MM.1S (cell line): ENCODE data around the gene OR4L1.

Experiments used
- DNase-seq: peaks from one replicate; pipeline ENCODE4 v3.0.0-alpha.2; 2015
- H2AFZ ChIP-seq: fragments of 300-600 bp; sonication (generic); 2 replicates; pipeline ENCODE4 v1.6.0; 2016; ENCODE audit warnings: antibody characterized with exemption, low read length
- H3F3A ChIP-seq: fragments of 300-600 bp; sonication (generic); 2 replicates; pipeline ENCODE4 v1.6.1; 2016; ENCODE audit warnings: mild to moderate bottlenecking, antibody characterized with exemption, low read length, moderate library complexity, mixed read lengths; ENCODE audit not compliant: insufficient read depth
- H3K27ac ChIP-seq: fragments of 300-600 bp; sonication (generic); 2 replicates; pipeline ENCODE4 v1.5.1; 2016; ENCODE audit warnings: mild to moderate bottlenecking, low read length
- H3K27me3 ChIP-seq: fragments of 300-600 bp; sonication (generic); replicated peaks from 2 replicates; pipeline ENCODE4 v1.6.0; 2016; ENCODE audit warnings: low read length; ENCODE audit not compliant: insufficient read depth
- H3K36me3 ChIP-seq: fragments of 300-600 bp; sonication (generic); replicated peaks from 2 replicates; pipeline ENCODE4 v1.6.1; 2016; ENCODE audit warnings: mild to moderate bottlenecking, low read length, mixed read lengths; ENCODE audit not compliant: insufficient read depth
- H3K4me1 ChIP-seq: fragments of 300-600 bp; sonication (generic); 2 replicates; pipeline ENCODE4 v1.6.1; 2016; ENCODE audit warnings: low read length, mixed read lengths
- H3K4me2 ChIP-seq: fragments of 300-600 bp; sonication (generic); 2 replicates; pipeline ENCODE4 v1.6.0; 2016; ENCODE audit warnings: low read depth, low read length
- H3K4me3 ChIP-seq: fragments of 300-600 bp; sonication (generic); 2 replicates; pipeline ENCODE4 v1.5.1; 2016; ENCODE audit warnings: low read length, mixed read lengths
- H3K79me2 ChIP-seq: fragments of 300-600 bp; sonication (generic); 2 replicates; pipeline ENCODE4 v1.6.1; 2016; ENCODE audit warnings: mixed run types, low read length, mixed read lengths
- H3K9ac ChIP-seq: fragments of 300-600 bp; sonication (generic); 2 replicates; pipeline ENCODE4 v1.6.1; 2016; ENCODE audit warnings: low read length, mixed read lengths
- H3K9me2 ChIP-seq: fragments of 300-600 bp; sonication (generic); replicated peaks from 2 replicates; pipeline ENCODE4 v1.6.1; 2016; ENCODE audit warnings: mild to moderate bottlenecking, low read length, mixed read lengths; ENCODE audit not compliant: insufficient read depth
- H3K9me3 ChIP-seq: fragments of 300-600 bp; sonication (generic); replicated peaks from 2 replicates; pipeline ENCODE4 v1.6.1; 2016; ENCODE audit warnings: mild to moderate bottlenecking, low read length, mixed read lengths; ENCODE audit not compliant: insufficient read depth
- H4K20me1 ChIP-seq: fragments of 300-600 bp; sonication (generic); 2 replicates; pipeline ENCODE4 v1.6.1; 2016; ENCODE audit warnings: mild to moderate bottlenecking, low read length, moderate library complexity, mixed read lengths; ENCODE audit not compliant: insufficient read depth
- EZH2 ChIP-seq: fragments of 300-600 bp; sonication (generic); optimal IDR thresholded peaks from 2 replicates; pipeline ENCODE3; 2017; ENCODE audit warnings: low read depth, mild to moderate bottlenecking, antibody characterized with exemption, low read length, mixed read lengths
- EZH2phosphoT487 ChIP-seq: fragments of 300-600 bp; sonication (generic); IDR thresholded peaks from 2 replicates; pipeline ENCODE4 v1.6.1; 2018; ENCODE audit warnings: antibody characterized with exemption, low read length
- TF ChIP-seq, protein P1 (sequence below): fragments of 300-600 bp; sonication (generic); IDR thresholded peaks from 2 replicates; pipeline ENCODE4 v1.5.1; 2016; ENCODE audit warnings: antibody characterized with exemption, low read length, mixed read lengths

OR4L1 gene

DNA sequence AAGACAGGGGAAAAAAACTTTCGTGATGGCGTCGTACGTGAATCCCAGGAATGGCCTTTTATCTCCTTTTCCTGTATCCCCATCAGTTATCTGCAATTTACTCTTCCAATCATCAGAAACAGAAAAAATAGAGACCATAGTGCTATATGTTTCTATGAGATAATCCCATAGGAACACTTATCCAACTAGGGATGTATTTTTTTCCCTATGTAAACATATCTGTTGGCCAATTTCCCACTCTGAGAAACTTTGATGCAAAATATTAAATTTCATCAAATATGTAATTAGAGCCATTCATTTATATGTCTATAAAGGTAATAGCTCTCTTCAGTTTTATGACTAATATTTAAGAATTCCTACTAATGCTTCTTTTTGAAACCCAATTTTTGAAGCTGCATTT, 23.9 kb upstream of the OR4L1 start, which contains the start of gene OR4K13:
Gene OR4K13, minus strand, starts transcription at position 101 of the 400 bp plus-strand sequence. CDS start 1,280 bp downstream, outside the sequence.
- no peaks in the 10 kb centered on the region for H4K20me1 ChIP-seq
- TF ChIP-seq, protein P1, sequence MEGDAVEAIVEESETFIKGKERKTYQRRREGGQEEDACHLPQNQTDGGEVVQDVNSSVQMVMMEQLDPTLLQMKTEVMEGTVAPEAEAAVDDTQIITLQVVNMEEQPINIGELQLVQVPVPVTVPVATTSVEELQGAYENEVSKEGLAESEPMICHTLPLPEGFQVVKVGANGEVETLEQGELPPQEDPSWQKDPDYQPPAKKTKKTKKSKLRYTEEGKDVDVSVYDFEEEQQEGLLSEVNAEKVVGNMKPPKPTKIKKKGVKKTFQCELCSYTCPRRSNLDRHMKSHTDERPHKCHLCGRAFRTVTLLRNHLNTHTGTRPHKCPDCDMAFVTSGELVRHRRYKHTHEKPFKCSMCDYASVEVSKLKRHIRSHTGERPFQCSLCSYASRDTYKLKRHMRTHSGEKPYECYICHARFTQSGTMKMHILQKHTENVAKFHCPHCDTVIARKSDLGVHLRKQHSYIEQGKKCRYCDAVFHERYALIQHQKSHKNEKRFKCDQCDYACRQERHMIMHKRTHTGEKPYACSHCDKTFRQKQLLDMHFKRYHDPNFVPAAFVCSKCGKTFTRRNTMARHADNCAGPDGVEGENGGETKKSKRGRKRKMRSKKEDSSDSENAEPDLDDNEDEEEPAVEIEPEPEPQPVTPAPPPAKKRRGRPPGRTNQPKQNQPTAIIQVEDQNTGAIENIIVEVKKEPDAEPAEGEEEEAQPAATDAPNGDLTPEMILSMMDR = no peak
- no peak for TF ChIP-seq EZH2
- no peak for TF ChIP-seq EZH2phosphoT487
- no peaks in the 10 kb centered on the region for H3K27me3 ChIP-seq
- H3K79me2 ChIP-seq = no peaks in the 10 kb centered on the region
- H3K36me3 ChIP-seq = no peaks in the 10 kb centered on the region
- DNase-seq = no peak
- no peak within 1 kb of the TSS for H3K9ac ChIP-seq
- H3K4me2 ChIP-seq = no peak within 1 kb of the TSS
- no peaks in the 10 kb centered on the region for H3K4me1 ChIP-seq
- no peaks in the 10 kb centered on the region for H3F3A ChIP-seq
- H3K27ac ChIP-seq = no peak within 1 kb of the TSS
- H3K9me2 ChIP-seq = no peaks in the 10 kb centered on the region
- H3K4me3 ChIP-seq = no peak within 1 kb of the TSS
- no peak within 1 kb of the TSS for H2AFZ ChIP-seq
- H3K9me3 ChIP-seq = no peaks in the 10 kb centered on the region

DNA sequence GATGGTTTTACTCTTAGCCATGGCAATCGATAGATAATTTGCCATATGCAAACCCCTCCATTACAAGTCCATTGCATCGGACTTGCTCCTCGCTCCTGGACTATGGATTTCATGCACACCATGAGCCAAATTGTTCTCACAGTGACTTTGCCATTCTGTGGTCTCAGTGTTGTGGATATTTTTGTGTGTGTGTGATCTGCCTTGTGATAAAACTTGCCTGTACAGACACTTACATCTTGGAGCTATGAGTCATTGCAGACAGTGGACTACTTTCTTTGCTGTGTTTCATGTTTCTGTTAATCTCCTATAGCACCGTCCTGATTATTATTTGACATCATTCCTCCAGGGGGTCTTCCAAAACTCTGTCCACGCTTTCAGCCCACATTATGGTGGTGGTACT, 15.6 kb upstream of the OR4L1 start:
- no peak overlapping the region for H3K4me3 ChIP-seq
- H3F3A ChIP-seq = no peaks in the 10 kb centered on the region
- H3K4me1 ChIP-seq = no peaks in the 10 kb centered on the region
- H3K9me2 ChIP-seq = no peaks in the 10 kb centered on the region
- no peak overlapping the region for H3K9ac ChIP-seq
- no peak for DNase-seq
- H3K36me3 ChIP-seq = no peaks in the 10 kb centered on the region
- no peak overlapping the region for H3K27ac ChIP-seq
- no peak overlapping the region for H3K4me2 ChIP-seq
- no peaks in the 10 kb centered on the region for H4K20me1 ChIP-seq
- H3K9me3 ChIP-seq = no peaks in the 10 kb centered on the region
- no peaks in the 10 kb centered on the region for H3K79me2 ChIP-seq
- no peak overlapping the region for H2AFZ ChIP-seq
- no peaks in the 10 kb centered on the region for H3K27me3 ChIP-seq
- TF ChIP-seq EZH2 = no peak
- no peak for TF ChIP-seq EZH2phosphoT487
- TF ChIP-seq, protein P1 = no peak

DNA sequence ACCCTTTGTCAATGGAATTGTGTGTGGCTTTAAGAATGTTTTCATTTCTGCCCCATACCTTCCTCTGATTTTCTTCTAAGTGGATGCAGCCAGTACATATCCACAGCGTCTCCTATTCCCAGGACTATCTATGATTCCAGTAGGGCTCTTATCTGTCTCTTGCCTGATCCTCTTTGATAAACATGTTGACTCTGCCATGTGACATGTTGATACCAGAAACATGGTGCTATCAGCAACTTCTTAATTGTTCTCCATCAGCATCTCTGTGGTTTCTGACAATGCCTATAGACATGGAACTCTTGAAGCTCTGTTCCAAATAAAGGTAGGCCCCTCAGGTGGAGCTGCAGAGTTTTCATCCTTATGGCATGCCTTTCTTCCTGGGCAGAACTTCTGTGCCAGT, 11.6 kb upstream of the OR4L1 start:
- TF ChIP-seq, protein P1 = no peak
- TF ChIP-seq EZH2 (no peak), EZH2phosphoT487 (no peak)
- DNase-seq = no peak
- Histone ChIP-seq H3K36me3 (no peaks in the 10 kb centered on the region), H2AFZ (no peak overlapping the region), H3K27me3 (no peaks in the 10 kb centered on the region), H3K79me2 (no peaks in the 10 kb centered on the region), H3K9ac (no peak overlapping the region), H3K27ac (no peak overlapping the region), H3K4me2 (no peak overlapping the region), H3K4me3 (no peak overlapping the region), H3K9me3 (no peaks in the 10 kb centered on the region), H3K9me2 (no peaks in the 10 kb centered on the region), H4K20me1 (no peaks in the 10 kb centered on the region), H3K4me1 (no peaks in the 10 kb centered on the region), H3F3A (no peaks in the 10 kb centered on the region)
